ENCODE measurements around the gene PROZ. TPM values are rescaled to one million over a fixed set of nuclear protein-coding genes. Genes with fewer than 3 reads are reported as not detected.

PROZ gene, protein sequence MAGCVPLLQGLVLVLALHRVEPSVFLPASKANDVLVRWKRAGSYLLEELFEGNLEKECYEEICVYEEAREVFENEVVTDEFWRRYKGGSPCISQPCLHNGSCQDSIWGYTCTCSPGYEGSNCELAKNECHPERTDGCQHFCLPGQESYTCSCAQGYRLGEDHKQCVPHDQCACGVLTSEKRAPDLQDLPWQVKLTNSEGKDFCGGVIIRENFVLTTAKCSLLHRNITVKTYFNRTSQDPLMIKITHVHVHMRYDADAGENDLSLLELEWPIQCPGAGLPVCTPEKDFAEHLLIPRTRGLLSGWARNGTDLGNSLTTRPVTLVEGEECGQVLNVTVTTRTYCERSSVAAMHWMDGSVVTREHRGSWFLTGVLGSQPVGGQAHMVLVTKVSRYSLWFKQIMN
- total RNA-seq (2014; rRNA removed) (not detected in 2 replicates), Bru-seq, nascent RNA (not detected), BruChase-seq, experiment 1, labeled RNA remaining after a 6-hour chase (not detected), BruChase-seq, experiment 2, labeled RNA remaining after a 2-hour chase (not detected)
- long read RNA-seq, result 0 reads

- ChIA-PET CTCF (no interaction called here), POLR2A (ENCODE audit: unreplicated experiment) (no interaction called here)
- no peak for ATAC-seq
- no TSS peak for BruUV-seq (replicated peaks)
- H4K20me1 ChIP-seq (ENCODE audit: low read length), result no peaks in the 10 kb centered on the region
- H3K9ac ChIP-seq (ENCODE audit: low read length), result no peak within 1 kb of the TSS
- H3K4me2 ChIP-seq (ENCODE audit: low read length), result no peak within 1 kb of the TSS
- H2AFZ ChIP-seq (ENCODE audit: low read length), result no peak within 1 kb of the TSS
- no peaks in the 10 kb centered on the region for H3F3A ChIP-seq (ENCODE audit: low read length, unreplicated experiment)
- H3K4me1 ChIP-seq (ENCODE audit: insufficient read depth, low read length), result peaks cover 10% of the 10 kb centered on the region
- H3K4me3 ChIP-seq (ENCODE audit: low read length), result no peak within 1 kb of the TSS
- H3K79me2 ChIP-seq (ENCODE audit: low read length), result no peaks in the 10 kb centered on the region
- TF ChIP-seq EZH2phosphoT487 (IDR thresholded peaks at IDR 0.05; ENCODE audit: borderline replicate concordance, low read length) (no peak), EZH2 (IDR thresholded peaks at IDR 0.05; ENCODE audit: low read length, unreplicated experiment) (no peak)
- TF ChIP-seq, protein P1, sequence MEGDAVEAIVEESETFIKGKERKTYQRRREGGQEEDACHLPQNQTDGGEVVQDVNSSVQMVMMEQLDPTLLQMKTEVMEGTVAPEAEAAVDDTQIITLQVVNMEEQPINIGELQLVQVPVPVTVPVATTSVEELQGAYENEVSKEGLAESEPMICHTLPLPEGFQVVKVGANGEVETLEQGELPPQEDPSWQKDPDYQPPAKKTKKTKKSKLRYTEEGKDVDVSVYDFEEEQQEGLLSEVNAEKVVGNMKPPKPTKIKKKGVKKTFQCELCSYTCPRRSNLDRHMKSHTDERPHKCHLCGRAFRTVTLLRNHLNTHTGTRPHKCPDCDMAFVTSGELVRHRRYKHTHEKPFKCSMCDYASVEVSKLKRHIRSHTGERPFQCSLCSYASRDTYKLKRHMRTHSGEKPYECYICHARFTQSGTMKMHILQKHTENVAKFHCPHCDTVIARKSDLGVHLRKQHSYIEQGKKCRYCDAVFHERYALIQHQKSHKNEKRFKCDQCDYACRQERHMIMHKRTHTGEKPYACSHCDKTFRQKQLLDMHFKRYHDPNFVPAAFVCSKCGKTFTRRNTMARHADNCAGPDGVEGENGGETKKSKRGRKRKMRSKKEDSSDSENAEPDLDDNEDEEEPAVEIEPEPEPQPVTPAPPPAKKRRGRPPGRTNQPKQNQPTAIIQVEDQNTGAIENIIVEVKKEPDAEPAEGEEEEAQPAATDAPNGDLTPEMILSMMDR (conservative IDR thresholded peaks at IDR 0.05; ENCODE audit: low read depth, low read length), result no peak
- H3K36me3 ChIP-seq (ENCODE audit: low read depth, low read length), result no peaks in the 10 kb centered on the region
- no peaks in the 10 kb centered on the region for H3K27me3 ChIP-seq (ENCODE audit: low read length)
- H3K27ac ChIP-seq (ENCODE audit: low read length), result no peak within 1 kb of the TSS
- no peak for DNase-seq
- no peaks in the 10 kb centered on the region for H3K9me3 ChIP-seq (ENCODE audit: low read length)
- intact Hi-C loops (cut with micrococcal nuclease), result no loop called here
- no peaks in the 10 kb centered on the region for H3K9me2 ChIP-seq (replicated peaks; ENCODE audit: low read length)
Measured at GRCh38 chr13:113157929-113158747, at the start of gene PROZ. Gene PROZ, plus strand, starts transcription at chr13:113158648. Its CDS starts 13 bp downstream, at chr13:113158661.

DNA sequence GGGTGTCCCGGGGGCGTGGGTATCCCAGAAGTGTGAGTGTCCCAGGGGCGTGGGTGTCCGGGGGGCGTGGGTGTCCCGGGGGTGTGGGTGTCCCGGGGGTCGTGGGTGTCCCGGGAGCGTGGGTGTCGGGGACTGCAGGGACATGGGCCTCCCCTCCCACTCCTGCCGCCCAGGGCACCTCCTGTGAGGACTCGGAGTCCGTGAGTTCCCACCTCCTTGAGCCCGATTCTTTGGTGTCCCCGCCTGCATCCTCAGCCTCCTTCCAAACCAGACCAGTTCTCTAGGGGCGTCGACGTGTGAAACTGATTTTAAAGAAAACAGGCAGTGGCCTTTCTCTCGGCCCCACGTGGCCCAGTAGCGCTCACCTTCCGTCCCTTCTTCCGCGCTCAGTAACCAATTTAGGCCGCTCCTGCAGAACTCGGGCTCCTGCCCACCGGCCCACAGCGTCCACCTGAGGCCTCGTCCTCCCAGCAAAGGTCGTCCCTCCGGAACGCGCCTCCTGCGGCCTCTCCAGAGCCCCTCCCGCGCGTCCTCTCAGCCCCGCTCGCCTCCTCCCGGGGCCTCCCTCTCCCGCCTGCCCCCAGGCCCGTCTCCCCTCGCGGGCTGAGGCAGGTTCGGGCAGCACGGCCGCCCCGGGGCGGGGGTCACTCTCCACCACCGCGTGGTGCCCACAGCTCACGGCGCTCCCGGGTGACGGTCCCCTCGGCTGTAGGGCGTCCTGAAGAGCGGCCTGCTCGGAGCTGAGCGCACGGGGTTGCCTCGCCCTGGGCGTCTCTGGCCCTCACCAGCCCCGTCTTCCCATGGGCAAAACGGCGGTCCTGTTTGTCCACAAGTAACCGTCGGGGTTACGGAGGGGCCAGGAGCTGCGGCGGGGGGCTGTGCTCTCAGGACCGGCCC, 49.0 kb upstream of the PROZ start:
- H2AFZ ChIP-seq (ENCODE audit: low read length), result no peak overlapping the region
- CTCF ChIA-PET, result no interaction called here
- TF ChIP-seq, protein P1 (conservative IDR thresholded peaks at IDR 0.05; ENCODE audit: low read depth, low read length), result no peak
- no peak for TF ChIP-seq EZH2phosphoT487 (IDR thresholded peaks at IDR 0.05; ENCODE audit: borderline replicate concordance, low read length)
- TF ChIP-seq EZH2 (IDR thresholded peaks at IDR 0.05; ENCODE audit: low read length, unreplicated experiment), result no peak

More for the DNA sequence above, 49.0 kb upstream of the PROZ start:
- no peaks in the 10 kb centered on the region for H3K9me2 ChIP-seq (replicated peaks; ENCODE audit: low read length)
- no peaks in the 10 kb centered on the region for H3K36me3 ChIP-seq (ENCODE audit: low read depth, low read length)
- H3K79me2 ChIP-seq (ENCODE audit: low read length), result no peaks in the 10 kb centered on the region
- H3K4me1 ChIP-seq (ENCODE audit: insufficient read depth, low read length), result no peaks in the 10 kb centered on the region
- no peak overlapping the region for H3K27ac ChIP-seq (ENCODE audit: low read length)
- intact Hi-C loops (cut with micrococcal nuclease), result no loop called here
- H3K4me2 ChIP-seq (ENCODE audit: low read length), result no peak overlapping the region
- H4K20me1 ChIP-seq (ENCODE audit: low read length), result no peaks in the 10 kb centered on the region
- POLR2A ChIA-PET (ENCODE audit: unreplicated experiment), result no interaction called here
- H3K9me3 ChIP-seq (ENCODE audit: low read length), result no peaks in the 10 kb centered on the region
- H3F3A ChIP-seq (ENCODE audit: low read length, unreplicated experiment), result no peaks in the 10 kb centered on the region
- H3K27me3 ChIP-seq (ENCODE audit: low read length), result no peaks in the 10 kb centered on the region
- no peak for DNase-seq
- ATAC-seq, result no peak
- H3K4me3 ChIP-seq (ENCODE audit: low read length), result no peak overlapping the region
- no TSS peak for BruUV-seq (replicated peaks)
- H3K9ac ChIP-seq (ENCODE audit: low read length), result no peak overlapping the region

Data from PC-3 (cell line).